ENCODE results near the gene SLC13A4.
"Not testable (repeated sequence)": the region's sequence is repeated elsewhere in the genome, so short reads cannot be mapped to it uniquely, and the experiment has no call there.

Gene SLC13A4, protein sequence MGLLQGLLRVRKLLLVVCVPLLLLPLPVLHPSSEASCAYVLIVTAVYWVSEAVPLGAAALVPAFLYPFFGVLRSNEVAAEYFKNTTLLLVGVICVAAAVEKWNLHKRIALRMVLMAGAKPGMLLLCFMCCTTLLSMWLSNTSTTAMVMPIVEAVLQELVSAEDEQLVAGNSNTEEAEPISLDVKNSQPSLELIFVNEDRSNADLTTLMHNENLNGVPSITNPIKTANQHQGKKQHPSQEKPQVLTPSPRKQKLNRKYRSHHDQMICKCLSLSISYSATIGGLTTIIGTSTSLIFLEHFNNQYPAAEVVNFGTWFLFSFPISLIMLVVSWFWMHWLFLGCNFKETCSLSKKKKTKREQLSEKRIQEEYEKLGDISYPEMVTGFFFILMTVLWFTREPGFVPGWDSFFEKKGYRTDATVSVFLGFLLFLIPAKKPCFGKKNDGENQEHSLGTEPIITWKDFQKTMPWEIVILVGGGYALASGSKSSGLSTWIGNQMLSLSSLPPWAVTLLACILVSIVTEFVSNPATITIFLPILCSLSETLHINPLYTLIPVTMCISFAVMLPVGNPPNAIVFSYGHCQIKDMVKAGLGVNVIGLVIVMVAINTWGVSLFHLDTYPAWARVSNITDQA

DNA sequence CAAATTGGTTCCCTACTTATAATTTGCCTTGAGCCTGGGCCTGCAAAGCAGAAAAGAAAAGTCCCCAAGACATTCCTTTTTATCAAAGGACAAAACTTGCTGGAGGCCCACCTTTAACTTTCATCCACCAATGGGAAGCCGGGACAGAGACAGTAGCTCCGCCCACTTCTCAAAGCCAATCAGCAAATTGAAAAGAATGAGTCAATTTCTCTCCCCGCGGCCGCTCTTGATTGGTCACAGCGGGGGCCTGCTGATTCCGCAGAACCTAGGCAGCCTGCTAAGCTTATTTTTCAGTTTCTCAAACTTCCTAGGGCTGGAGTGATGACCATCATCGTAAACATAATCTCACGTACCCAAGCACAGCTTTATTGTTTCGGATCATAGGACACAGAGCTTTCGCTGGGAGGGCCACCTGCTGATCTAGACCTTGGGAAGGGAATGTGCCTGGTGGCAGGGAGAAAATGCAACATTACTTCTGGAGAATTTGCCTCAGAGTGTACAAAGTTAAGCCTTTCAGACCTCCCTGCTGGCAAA, at the start of gene SLC13A4:
TSS of gene SLC13A4 (minus strand) at position 51 of the 534 bp plus-strand sequence. CDS start 690 bp downstream, outside the sequence.
- DNase-seq: no peak

DNA sequence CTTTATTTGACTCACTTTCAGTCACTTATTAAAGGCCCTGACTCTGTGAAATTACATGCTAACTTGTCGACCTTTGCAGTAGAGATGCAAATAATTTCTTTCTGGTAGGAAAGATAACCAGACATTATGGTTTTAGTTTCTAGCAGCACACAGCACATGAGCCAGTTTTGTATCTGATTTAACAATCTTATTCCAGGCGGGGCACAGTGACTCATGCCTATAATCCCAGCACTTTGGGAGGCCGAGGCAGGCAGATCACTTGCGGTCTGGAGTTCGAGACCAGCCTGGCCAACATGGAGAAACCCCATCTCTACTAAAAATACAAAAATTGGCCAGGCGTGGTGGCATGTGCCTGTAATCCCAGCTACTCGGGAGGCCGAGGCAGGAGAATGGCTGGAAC, 47.9 kb upstream of the SLC13A4 start:
- not testable (repeated sequence) for DNase-seq

DNA sequence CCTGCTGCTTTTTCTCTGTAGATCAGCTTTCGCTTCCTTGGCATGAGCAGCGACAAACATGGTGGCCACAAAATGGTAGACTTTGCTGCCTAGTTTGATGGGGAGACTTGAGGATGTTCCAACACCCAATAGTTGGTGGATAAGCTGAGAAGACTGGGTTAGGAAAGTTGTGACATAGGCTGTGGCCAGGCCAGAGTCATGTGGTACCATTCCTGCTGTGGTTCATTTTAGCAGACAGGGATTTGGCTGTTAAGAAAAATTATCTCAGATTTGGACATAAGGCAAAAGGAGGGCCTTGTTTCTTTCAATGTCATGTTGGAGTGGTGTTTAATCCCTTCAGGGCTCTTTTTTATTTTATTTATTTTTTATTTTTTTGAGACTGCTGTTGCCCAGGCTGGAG, 47.2 kb upstream of the SLC13A4 start:
- DNase-seq: no peak

DNA sequence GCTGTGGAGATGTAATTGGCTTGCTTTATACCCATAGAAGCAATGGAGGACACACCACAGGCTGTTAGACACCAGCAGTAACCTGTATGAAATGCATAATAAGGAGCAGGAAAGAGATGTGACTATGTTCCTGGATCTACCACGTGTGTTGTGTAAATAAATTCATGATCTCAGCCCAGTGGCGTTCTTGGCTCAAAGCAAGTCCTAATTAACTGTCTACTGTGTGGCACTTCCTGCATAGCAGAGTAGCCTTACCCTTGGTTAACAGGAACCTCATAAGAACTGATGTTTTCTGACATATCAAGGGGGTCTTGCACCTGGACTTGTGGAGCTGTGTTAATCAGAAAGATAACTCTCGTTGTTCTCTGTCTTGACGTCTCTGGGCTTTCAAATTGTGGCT, 46.3 kb upstream of the SLC13A4 start:
- DNase-seq: peak; percentile 71

DNA sequence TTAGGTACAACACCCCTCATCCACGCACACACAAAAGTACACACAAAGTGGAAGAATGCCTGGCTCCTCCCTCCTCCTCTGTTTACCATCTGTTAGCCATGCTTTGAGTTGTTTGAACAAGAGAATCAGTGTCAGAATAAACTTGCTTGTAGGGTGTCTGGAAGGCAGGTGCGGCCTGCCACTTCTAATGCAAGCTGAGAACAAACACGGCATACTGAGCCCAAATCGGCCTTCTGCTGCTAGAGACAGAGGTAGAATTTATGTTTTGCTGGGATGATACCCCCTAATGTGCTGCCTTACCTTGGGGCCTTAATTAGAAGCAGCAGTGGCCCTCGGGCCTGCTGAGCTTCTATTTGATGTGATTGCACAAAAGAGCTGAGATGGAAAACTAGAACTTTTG, 45.5 kb upstream of the SLC13A4 start:
- DNase-seq: no peak

DNA sequence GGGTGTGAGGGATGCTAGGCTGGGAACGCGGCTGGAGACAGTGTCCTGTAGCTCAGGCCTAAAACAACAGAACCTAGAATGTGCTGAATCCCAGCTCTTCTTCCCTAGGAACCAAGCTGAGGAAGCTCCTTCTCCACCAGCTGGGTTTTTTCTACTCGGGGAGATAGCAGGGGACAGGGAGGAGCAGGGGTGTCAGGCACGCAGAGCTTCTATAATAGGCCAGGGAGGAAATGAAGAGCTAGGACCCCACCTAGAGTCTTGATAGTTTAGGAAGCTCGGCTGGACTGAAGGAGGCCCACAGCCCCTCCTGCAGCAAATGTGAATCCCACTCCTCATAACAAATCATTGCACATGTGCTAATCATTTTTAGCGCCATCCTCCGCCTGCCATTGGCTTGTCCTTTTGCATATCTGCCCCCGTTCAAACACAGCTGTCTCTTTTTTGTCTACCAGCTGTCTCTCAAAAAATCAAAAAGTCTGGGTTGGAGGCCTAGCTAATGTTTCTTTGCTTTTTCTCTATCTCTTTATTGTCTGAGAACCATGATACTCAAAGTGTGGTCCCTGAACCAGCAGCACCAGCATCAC, 44.7 kb upstream of the SLC13A4 start:
- no peak for DNase-seq

DNA sequence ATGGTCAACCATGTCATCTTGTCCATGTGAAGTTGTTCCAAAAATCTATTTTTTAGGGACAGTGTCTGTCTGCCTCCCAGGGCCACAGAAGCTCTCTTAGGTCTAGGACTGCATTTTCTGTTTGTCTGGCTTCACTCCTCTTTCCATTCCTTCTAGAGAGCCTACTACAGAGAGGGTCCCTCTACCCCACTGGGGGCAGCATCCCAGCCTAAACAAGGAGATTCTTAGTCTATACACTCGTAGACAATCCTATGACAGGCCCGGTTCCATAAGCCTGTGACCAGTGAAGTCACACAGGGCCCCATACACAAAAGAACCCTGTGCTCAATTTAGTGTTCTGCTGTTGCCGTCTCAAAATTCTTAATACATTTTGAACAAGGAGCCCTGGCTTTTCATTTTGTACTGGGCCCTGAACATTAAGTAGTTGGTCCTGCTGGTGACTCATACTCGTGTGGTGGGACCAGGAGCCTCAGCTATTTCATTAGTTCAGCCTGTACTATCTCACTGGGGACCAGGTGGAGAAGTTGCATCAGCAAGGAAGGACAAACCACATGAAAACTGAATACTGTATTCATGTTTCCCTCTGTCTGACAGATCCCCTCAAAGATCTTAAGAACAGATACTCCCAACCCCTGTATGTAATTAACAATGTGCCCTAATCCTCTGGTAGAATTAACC, 44.1 kb upstream of the SLC13A4 start:
- DNase-seq: peak; percentile 82

DNA sequence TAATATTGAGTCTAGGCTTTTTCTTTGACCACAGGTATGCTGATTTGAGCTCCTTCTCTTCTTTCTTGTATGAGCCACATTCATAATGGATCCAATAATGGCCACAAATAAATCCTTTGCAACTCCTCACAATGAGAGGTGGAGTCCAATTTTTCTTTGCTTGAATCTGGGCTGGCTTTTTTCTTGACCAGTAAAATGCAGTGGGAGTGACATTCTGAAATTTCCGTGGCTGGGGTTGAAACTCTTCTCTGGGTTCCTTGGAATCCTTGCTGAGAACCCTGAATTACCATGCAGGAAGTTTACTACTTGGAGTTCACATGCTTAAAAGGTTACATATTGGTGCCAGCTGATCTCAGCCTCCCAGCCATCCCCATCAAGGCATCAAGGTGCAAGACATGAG, 43.1 kb upstream of the SLC13A4 start:
- DNase-seq: no peak

DNA sequence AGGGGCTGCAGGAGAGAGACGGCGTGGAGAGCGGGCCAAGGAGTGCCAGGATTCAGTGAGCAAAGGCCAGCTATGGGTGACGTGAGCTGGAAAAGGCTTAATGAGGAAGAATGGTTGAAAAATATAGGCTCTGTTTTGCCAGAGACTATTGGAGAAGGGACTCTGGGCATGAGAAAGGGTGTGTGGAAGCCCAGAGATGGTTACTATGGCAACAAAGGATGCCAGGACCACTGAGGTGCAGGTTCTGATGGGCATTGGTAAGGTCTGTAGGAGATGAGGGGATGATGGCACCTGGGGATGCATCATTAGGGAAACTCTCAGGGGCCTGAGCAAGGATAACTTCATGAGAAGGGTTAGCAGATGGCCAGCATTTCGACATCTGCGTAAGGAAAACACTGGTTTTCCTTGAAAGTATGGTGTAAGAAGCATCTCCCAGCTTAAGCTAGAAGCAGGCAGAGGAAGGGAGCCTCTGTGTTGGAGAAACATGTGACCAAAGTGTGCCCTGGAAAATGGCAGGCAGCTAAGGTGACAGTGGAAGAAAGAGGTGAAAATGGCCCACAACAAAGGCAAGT, 42.2 kb upstream of the SLC13A4 start:
- peak; percentile 60 for DNase-seq

DNA sequence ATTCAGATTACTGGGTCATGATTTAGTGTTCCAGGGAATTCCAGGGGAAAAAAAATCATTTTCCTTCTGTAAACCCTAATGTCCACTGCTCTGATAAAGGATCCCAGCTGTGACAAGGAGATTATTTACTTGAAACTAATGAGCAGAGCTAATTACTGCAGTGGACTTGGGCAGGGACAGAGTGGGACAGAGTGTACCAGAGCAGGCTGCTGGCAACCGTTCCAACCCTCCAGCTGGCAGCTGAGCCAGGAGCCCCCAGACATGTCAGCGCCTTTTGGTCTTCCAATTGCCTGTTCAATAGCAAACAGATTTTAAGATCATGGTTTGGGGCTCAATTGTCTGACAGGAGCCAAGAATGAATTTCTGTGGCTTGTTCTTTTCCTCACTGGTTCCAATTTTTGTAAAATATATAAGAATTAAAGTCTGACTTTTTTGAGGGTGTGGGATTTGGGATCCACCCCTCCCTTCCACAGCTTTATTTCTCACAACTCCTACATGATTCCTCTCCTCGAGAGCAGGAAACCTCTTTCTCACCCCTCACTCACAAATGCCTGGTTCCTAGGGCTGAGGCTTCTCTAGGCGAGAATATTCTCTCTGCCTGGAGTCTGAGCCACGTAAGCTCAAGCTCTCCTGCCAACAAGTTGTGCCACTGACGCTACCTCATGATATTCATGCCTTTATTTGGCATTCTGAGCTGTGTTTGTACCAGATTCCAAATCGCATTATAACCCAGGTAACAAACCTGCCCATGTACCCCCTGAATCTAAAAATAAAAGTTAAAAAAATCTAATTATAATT, 41.2 kb upstream of the SLC13A4 start:
- no peak for DNase-seq

DNA sequence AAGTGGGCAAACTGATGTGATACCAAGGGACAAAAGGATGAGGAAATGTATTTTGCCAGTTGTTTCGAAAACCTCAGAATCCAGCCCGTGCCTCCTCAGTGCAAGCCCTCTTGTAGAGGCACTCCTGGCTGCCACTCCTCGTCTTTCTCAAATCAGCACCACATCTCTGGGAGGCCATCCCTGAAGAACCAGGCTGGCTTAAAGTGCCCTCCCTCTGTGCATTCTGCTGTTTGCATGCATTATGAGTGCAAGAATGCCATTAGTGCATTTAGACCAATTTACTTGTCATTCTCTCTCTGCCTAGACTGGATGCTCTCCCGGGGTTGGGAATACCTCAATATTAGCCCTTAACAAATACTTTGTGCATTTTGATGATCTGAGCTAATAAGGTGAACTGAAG, 40.5 kb upstream of the SLC13A4 start:
- no peak for DNase-seq

DNA sequence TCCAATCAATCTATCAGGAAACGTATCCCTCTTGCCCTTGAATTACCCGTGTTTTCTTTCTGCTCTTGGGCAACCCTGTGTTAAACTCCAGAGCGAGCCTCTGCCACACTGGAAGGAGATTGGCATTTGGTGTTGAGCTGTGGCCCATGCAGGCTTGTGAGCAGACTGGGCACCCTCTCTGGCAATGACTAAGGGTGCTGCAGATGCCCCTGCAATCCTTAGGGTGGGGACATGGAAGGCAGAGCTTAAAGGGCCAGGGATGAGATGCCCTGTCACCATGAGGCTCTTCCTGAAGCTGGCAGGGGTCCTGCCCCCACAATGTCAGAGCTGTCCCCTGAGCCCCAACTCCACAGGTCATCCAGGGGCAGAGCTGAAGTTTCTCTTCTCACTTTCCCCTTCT, 40.1 kb upstream of the SLC13A4 start:
- no peak for DNase-seq

DNA sequence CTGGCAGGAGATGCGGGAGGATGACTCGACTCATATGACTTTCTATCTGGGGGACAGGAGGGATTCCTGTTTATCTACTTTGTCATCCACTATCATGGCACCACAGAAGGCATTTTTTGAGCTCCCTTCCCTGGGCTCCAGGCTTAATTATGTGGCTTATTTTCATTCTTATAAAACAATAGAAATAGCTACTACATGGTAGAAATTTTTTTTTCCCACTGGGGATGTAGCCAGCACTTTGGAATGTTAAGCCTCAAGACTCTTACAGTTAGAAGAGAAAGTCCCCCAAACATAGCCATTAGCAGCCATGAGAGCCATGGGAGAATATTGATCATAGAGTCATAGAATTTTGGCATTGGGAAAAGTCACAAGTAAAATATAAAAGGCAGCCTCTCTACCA, 35.3 kb upstream of the SLC13A4 start:
- no peak for DNase-seq

DNA sequence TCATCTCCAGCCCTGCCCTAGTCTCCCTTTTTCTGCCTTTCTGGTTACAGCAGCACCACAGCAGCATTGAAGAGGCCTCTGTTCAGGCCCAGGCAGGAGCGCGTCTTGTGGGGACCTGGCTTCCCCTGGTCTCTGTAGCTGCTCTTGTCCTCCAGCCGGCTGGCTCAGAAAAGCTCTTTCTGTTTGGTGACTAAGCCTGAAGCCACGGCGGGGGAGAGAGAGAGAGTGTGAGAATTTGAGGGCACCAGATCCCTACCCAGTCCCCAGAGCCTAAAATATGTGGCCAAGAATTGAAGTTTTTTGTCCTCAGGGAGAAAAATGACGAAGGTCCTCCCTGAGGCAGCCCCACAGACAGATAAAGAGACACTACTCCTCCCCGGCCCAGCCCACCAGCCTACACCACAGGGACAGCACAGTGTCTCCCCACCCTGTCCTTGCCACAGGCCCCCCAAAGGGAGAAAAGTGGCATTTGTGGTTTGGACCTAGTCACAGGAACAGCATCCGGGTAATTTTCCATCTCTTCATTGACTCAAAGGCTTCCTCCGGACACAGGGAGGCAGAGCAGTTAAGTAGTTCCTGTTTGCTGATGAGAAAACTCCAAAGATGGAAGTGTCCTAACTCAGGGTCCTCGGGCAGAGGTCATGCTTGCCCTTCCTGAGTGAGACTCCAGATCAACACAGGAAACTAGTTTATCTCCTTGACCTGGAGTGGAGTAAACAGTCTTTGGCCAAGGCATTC, 33.9 kb upstream of the SLC13A4 start:
- DNase-seq: peak; percentile 58

DNA sequence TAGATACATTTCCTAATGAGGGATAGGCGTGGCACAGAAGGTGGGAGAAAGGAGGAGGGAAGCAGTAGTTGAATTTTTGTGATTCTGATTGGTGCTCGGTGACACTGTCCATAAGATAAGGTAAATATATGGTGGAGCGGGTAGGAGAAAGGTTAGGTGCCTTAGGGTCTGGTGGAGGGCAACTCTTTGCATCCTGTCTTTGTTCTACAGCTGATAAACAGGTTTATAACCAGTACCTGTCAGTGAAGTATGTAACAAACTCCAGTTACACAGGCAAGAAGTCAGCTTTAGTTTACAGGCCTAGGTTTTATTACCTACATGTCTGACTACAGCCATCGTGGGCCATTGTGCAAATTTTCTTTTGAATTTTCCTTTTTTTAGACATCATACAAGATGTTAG, 31.5 kb upstream of the SLC13A4 start:
- DNase-seq: no peak

DNA sequence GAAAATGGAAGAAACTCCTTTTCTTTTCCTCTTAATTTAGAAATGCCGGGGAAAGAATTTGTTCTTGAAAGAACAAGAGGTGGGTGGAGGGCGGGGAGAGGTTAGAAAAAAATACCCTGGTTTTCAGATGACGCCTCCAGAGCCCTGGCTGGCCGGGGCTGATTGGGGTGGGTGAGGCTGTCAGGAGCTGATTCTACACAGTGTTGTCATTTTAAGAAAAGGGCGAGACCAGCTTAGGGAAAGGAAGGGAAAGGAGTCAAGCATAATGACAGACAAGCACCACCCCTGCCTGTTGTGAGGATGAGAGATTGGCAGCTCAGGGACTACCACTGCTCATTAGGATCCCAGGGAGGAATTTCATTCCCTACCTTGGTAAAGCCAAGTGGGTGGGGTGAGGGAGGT, 30.5 kb upstream of the SLC13A4 start:
- peak; percentile 11 for DNase-seq

DNA sequence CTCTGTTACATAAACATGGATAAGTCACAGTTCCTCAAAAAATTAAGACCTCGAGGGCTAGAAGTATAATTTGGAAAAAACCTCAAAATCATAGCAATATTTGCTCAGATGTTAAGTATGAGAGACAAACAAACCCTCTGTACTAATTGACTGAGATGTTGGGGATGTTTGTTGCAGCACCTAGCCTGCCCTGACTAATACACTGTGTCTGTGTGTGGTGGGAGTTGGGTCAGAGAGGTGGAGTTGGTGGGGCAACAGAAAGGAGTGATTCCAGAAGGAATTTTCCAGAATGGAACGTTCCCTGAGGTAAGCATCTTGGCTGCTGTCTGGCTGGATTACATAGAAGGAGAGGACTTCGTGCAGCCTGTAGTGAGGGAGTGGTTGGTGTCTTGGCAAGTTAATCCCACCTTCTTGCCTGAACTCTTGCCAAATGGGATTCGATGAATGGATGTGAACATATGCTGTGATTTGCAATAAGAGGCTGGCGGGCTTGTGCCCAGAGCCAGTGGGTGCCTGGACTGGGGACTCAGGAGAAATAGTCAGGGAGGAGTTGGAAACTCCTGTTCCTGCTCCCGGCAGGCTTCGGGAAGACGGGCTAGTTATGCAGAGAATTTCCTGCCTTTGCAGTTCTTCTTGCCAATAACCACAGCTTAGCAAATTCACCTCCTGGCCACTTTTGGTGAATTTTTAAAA, 29.9 kb upstream of the SLC13A4 start:
- DNase-seq: peak; percentile 49

DNA sequence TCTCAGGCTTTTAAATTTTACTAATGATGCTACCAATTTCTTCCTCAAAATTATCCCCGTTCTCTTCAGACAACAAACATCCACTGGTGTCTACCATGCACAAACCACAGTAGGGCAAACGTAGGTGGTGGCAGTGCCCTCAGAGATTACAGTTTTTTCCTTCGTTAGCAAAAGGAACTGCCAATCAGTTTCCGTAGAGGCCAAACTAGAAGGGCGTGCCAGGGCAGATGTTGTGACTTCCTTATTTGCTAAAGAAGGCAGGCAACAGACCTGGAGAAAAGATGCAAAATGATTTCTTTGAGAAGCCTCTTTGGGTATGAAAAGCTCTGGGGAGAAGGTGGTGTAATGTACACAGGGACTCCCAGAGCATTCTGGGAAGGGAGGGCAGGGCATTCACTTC, 28.2 kb upstream of the SLC13A4 start:
- no peak for DNase-seq

DNA sequence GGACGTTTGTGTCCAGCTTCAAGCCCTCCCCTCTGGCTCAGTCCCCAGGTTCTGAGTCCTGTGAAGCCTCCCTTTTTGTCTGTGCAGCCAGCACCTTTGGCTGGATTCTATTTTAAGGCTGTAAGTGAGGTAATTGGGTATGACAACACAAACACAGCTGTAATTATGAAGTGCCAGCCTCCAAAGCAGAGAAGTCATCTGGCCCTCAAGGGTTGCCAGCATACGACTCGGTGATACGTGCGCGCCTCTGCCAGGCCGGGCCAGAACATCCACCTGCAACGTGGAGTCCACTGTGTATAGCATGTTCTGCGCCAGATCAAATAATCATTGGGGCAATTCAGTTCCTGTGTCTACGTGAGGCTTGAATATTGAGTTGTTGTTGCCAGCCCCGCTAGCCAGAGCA, 27.4 kb upstream of the SLC13A4 start:
- no peak for DNase-seq

DNA sequence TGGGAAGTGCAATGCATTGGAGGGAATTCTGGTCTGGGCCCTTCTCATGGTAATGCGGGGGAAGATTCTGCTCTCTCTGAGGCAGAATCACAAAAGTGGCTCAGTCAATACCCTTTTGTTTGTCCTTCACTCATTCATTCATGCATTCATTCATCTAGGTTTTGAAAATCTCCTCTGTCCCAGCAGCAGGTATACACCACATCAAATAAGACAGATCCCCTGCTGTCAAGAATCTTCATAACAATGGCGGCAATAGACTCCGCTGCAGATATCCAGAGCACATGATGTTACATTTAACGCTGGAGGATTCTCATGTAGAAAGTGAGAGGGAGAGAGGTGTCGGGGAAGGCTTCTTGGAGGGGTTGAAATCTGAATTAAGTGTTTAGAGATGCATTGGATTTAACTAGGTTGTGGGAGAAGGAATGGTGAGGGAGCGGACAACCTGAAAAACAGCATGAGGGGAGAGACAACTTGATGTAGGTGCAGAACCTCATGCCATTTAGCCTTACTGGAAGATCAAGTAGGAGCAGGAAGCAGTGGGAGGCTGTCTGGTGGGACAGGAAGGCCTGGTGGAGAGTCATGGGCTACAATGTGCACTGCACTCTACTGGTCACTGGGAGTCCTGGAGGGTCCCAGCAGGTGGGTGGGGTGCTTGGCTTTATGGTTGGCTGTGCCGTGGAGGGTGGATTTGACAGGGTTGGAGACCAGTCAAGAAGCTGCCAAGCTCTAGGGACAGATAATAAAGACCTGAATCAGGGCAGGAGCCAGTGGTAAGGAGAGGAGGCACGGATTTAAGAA, 25.8 kb upstream of the SLC13A4 start:
- DNase-seq: no peak
